A549 (cell line): ENCODE measurements around the gene CDHR5.

Source experiments
- CEBPB ChIP-seq, 2 experiments: fragments of >200 bp in 1 of 2; sonication (Bioruptor Twin) in 1 of 2; formaldehyde crosslinking in 1 of 2; IDR thresholded peaks; 2 replicates each; pipeline ENCODE4 v1.6.1; 2012 to 2016
- CHD2 ChIP-seq: fragments of 150-350 bp; IDR thresholded peaks from 2 replicates; pipeline ENCODE4 v1.6.1; 2014; ENCODE audit warnings: low read length; ENCODE audit not compliant: partially characterized antibody
- CTCF ChIP-seq: fragments of >200 bp; sonication (Bioruptor Twin); formaldehyde crosslinking; IDR thresholded peaks from 3 replicates; pipeline ENCODE4 v1.5.1; 2016
- ELK1 ChIP-seq: fragments of 150-350 bp; IDR thresholded peaks from 2 replicates; pipeline ENCODE4 v1.6.1; 2014; ENCODE audit warnings: low read depth, mild to moderate bottlenecking, low read length
- FOSB ChIP-seq: fragments of 250-450 bp; sonication (Bioruptor Pico); IDR thresholded peaks from 2 replicates; pipeline ENCODE4 v1.5.0; 2020; ENCODE audit warnings: mild to moderate bottlenecking, moderate library complexity
- HOXA7 ChIP-seq: fragments of 250-450 bp; sonication (Bioruptor Pico); IDR thresholded peaks from 2 replicates; pipeline ENCODE4 v1.5.0; 2020; ENCODE audit warnings: mild to moderate bottlenecking, moderate library complexity
- MAX ChIP-seq: IDR thresholded peaks from 2 replicates; pipeline ENCODE4 v1.6.1; 2012
- MYC ChIP-seq: IDR thresholded peaks from 2 replicates; pipeline ENCODE4 v1.6.1; 2012; ENCODE audit warnings: mild to moderate bottlenecking, inconsistent platforms, low read length, improper control_type of control experiment, borderline replicate concordance
- NPAS2 ChIP-seq: fragments of 250-450 bp; sonication (Bioruptor Pico); IDR thresholded peaks from 2 replicates; pipeline ENCODE4 v1.8.0; 2022; ENCODE audit warnings: mild to moderate bottlenecking, moderate library complexity, borderline replicate concordance
- POLR2A ChIP-seq: IDR thresholded peaks from 2 replicates; pipeline ENCODE4 v1.6.1; 2012; ENCODE audit warnings: mild to moderate bottlenecking, low read length
- REST ChIP-seq: fragments of 200-600 bp; sonication (generic); IDR thresholded peaks from 2 replicates; pipeline ENCODE4 v1.6.1; 2016; ENCODE audit warnings: antibody characterized with exemption, mild to moderate bottlenecking, moderate library complexity
- SMC3 ChIP-seq: fragments of >200 bp; sonication (Bioruptor Twin); formaldehyde crosslinking; IDR thresholded peaks from 3 replicates; pipeline ENCODE4 v1.6.1; 2018; ENCODE audit warnings: inconsistent platforms
- USF2 ChIP-seq: fragments of 450-650 bp; IDR thresholded peaks from 2 replicates; pipeline ENCODE4 v1.6.1; 2014; ENCODE audit warnings: antibody characterized with exemption

GRCh38 chr11:665062-665703 is 40.4 kb upstream of the CDHR5 start:
- TF ChIP-seq CEBPB (IDR thresholded peaks at IDR 0.05) = no peak
- TF ChIP-seq MAX = no peak
- TF ChIP-seq CTCF = no peak
- TF ChIP-seq POLR2A = no peak
- TF ChIP-seq CHD2 = no peak
- TF ChIP-seq REST = no peak
- TF ChIP-seq MYC = no peak
- no peak for TF ChIP-seq FOSB (CRISPR knock-in tag)
- no peak for TF ChIP-seq NPAS2
- TF ChIP-seq HOXA7 (CRISPR knock-in tag) = no peak
- TF ChIP-seq USF2 = no peak
- TF ChIP-seq SMC3 = no peak
- TF ChIP-seq ELK1 = no peak
